22Rv1 (cell line): ENCODE data around the gene DUSP22.

Source experiments
- H3K27ac ChIP-seq: fragments of 450-650 bp; 2 replicates; pipeline ENCODE4 v1.5.1; 2017
- CTCF ChIP-seq: fragments of 450-650 bp; IDR thresholded peaks from 2 replicates; pipeline ENCODE4 v1.5.1; 2017; ENCODE audit warnings: mild to moderate bottlenecking
- ZFX ChIP-seq: fragments of 450-650 bp; IDR thresholded peaks from 2 replicates; pipeline ENCODE4 v1.6.1; 2017; ENCODE audit warnings: antibody characterized with exemption, borderline replicate concordance

DUSP22 gene

GRCh38 chr6:357791-358341 is 65.6 kb downstream of the DUSP22 start:
- TF ChIP-seq CTCF (no peak), ZFX (no peak)
- H3K27ac ChIP-seq, result no peak overlapping the region

GRCh38 chr6:358432-358831 is 66.1 kb downstream of the DUSP22 start:
- H3K27ac ChIP-seq, result no peak overlapping the region
- TF ChIP-seq ZFX (no peak), CTCF (no peak)

GRCh38 chr6:358847-359246 is 66.6 kb downstream of the DUSP22 start:
- no peak overlapping the region for H3K27ac ChIP-seq
- TF ChIP-seq ZFX (no peak), CTCF (no peak)

- no peak for TF ChIP-seq ZFX
- TF ChIP-seq CTCF, result no peak
- no peak overlapping the region for H3K27ac ChIP-seq
Measured at GRCh38 chr6:359261-360035, 67.2 kb downstream of the DUSP22 start.

GRCh38 chr6:360349-360748 is 68.1 kb downstream of the DUSP22 start:
- H3K27ac ChIP-seq, result no peak overlapping the region
- TF ChIP-seq CTCF, result no peak
- TF ChIP-seq ZFX, result no peak

GRCh38 chr6:360764-361373 is 68.6 kb downstream of the DUSP22 start:
- TF ChIP-seq CTCF (no peak), ZFX (no peak)
- H3K27ac ChIP-seq, result no peak overlapping the region
